Measurements from ENCODE around the gene MIPEP. TPM values are rescaled to one million over a fixed set of nuclear protein-coding genes. Genes with fewer than 3 reads are reported as not detected.

Gene MIPEP
- total RNA-seq, 2 donors from 2014 or later, result 7.5 to 9.2 TPM

GRCh38 chr13:23711355-23711754 lies 177.8 kb downstream of the MIPEP start:
- Mint-ChIP-seq H3K4me1 (no peaks in the 10 kb centered on the region), H3K4me3 (no peak overlapping the region), H3K36me3 (ENCODE audit: low read depth) (peaks cover 3% of the 10 kb centered on the region), H3K27ac (no peak overlapping the region), H3K27me3 (no peaks in the 10 kb centered on the region)
- no peak for DNase-seq
- no peak for ATAC-seq
- H3K9me3 ChIP-seq (ENCODE audit: control insufficient read depth, low read length, poor library complexity, severe bottlenecking), result no peaks in the 10 kb centered on the region

GRCh38 chr13:23710366-23710765 lies 178.8 kb downstream of the MIPEP start:
- Mint-ChIP-seq H3K36me3 (ENCODE audit: low read depth) (peaks cover 3% of the 10 kb centered on the region), H3K27me3 (no peaks in the 10 kb centered on the region), H3K4me3 (no peak overlapping the region), H3K4me1 (no peaks in the 10 kb centered on the region), H3K27ac (no peak overlapping the region)
- no peak for DNase-seq
- ATAC-seq, result no peak
- no peaks in the 10 kb centered on the region for H3K9me3 ChIP-seq (ENCODE audit: control insufficient read depth, low read length, poor library complexity, severe bottlenecking)

- H3K36me3 Mint-ChIP-seq (ENCODE audit: low read depth), result peaks cover 3% of the 10 kb centered on the region
- H3K4me1 Mint-ChIP-seq, result no peaks in the 10 kb centered on the region
- H3K9me3 ChIP-seq (ENCODE audit: control insufficient read depth, low read length, poor library complexity, severe bottlenecking), result no peaks in the 10 kb centered on the region
- ATAC-seq, result no peak
- H3K27me3 Mint-ChIP-seq, result peaks cover 4% of the 10 kb centered on the region
- no peak overlapping the region for H3K4me3 Mint-ChIP-seq
- no peak overlapping the region for H3K27ac Mint-ChIP-seq
- no peak for DNase-seq
Observed at GRCh38 chr13:23709536-23709935, 179.7 kb downstream of the MIPEP start.

- H3K4me1 Mint-ChIP-seq, result no peaks in the 10 kb centered on the region
Observed at GRCh38 chr13:23707674-23708073, 181.5 kb downstream of the MIPEP start.

GRCh38 chr13:23705583-23705982 lies 183.6 kb downstream of the MIPEP start:
- ATAC-seq, result no peak
- no peak overlapping the region for H3K27ac Mint-ChIP-seq
- DNase-seq, result no peak
- H3K36me3 Mint-ChIP-seq (ENCODE audit: low read depth), result no peaks in the 10 kb centered on the region
- H3K9me3 ChIP-seq (ENCODE audit: control insufficient read depth, low read length, poor library complexity, severe bottlenecking), result no peaks in the 10 kb centered on the region
- peaks cover 15% of the 10 kb centered on the region for H3K27me3 Mint-ChIP-seq
- H3K4me1 Mint-ChIP-seq, result no peaks in the 10 kb centered on the region
- H3K4me3 Mint-ChIP-seq, result no peak overlapping the region

More at GRCh38 chr13:23707674-23708073, 181.5 kb downstream of the MIPEP start:
- H3K9me3 ChIP-seq (ENCODE audit: control insufficient read depth, low read length, poor library complexity, severe bottlenecking), result no peaks in the 10 kb centered on the region
- Mint-ChIP-seq H3K27ac (no peak overlapping the region), H3K4me3 (no peak overlapping the region), H3K27me3 (peaks cover 4% of the 10 kb centered on the region), H3K36me3 (ENCODE audit: low read depth) (no peaks in the 10 kb centered on the region)
- DNase-seq (no peak), ATAC-seq (no peak)

- H3K4me1 Mint-ChIP-seq, result no peaks in the 10 kb centered on the region
- DNase-seq, result no peak
- no peak overlapping the region for H3K27ac Mint-ChIP-seq
- H3K9me3 ChIP-seq (ENCODE audit: control insufficient read depth, low read length, poor library complexity, severe bottlenecking), result no peaks in the 10 kb centered on the region
- H3K27me3 Mint-ChIP-seq, result peaks cover 15% of the 10 kb centered on the region
- H3K4me3 Mint-ChIP-seq, result no peak overlapping the region
- H3K36me3 Mint-ChIP-seq (ENCODE audit: low read depth), result no peaks in the 10 kb centered on the region
- ATAC-seq, result no peak
Observed at GRCh38 chr13:23703246-23703860, 185.8 kb downstream of the MIPEP start.

GRCh38 chr13:23701636-23702035 lies 187.6 kb downstream of the MIPEP start:
- Mint-ChIP-seq H3K4me1 (peaks cover 10% of the 10 kb centered on the region), H3K36me3 (ENCODE audit: low read depth) (no peaks in the 10 kb centered on the region), H3K27me3 (peaks cover 15% of the 10 kb centered on the region), H3K4me3 (no peak overlapping the region), H3K27ac (no peak overlapping the region)
- no peaks in the 10 kb centered on the region for H3K9me3 ChIP-seq (ENCODE audit: control insufficient read depth, low read length, poor library complexity, severe bottlenecking)
- ATAC-seq (no peak), DNase-seq (no peak)

- Mint-ChIP-seq H3K36me3 (ENCODE audit: low read depth) (no peaks in the 10 kb centered on the region), H3K27me3 (peaks cover 15% of the 10 kb centered on the region), H3K4me1 (peaks cover 15% of the 10 kb centered on the region), H3K4me3 (no peak overlapping the region), H3K27ac (no peak overlapping the region)
- no peaks in the 10 kb centered on the region for H3K9me3 ChIP-seq (ENCODE audit: control insufficient read depth, low read length, poor library complexity, severe bottlenecking)
- no peak for DNase-seq
- ATAC-seq, result no peak
Observed at GRCh38 chr13:23701186-23701585, 188.0 kb downstream of the MIPEP start.

GRCh38 chr13:23699271-23699670 lies 189.9 kb downstream of the MIPEP start:
- peaks cover 20% of the 10 kb centered on the region for H3K4me1 Mint-ChIP-seq
- ATAC-seq, result no peak
- no peaks in the 10 kb centered on the region for H3K36me3 Mint-ChIP-seq (ENCODE audit: low read depth)
- no peak for DNase-seq
- H3K27ac Mint-ChIP-seq, result no peak overlapping the region
- H3K4me3 Mint-ChIP-seq, result no peak overlapping the region
- H3K9me3 ChIP-seq (ENCODE audit: control insufficient read depth, low read length, poor library complexity, severe bottlenecking), result no peaks in the 10 kb centered on the region
- H3K27me3 Mint-ChIP-seq, result peaks cover 11% of the 10 kb centered on the region

GRCh38 chr13:23697772-23698313 lies 191.4 kb downstream of the MIPEP start:
- H3K4me1 Mint-ChIP-seq, result peaks cover 20% of the 10 kb centered on the region
- H3K9me3 ChIP-seq (ENCODE audit: control insufficient read depth, low read length, poor library complexity, severe bottlenecking), result no peaks in the 10 kb centered on the region

GRCh38 chr13:23696610-23697009 lies 192.6 kb downstream of the MIPEP start:
- H3K4me1 Mint-ChIP-seq, result peaks cover 20% of the 10 kb centered on the region
- peaks cover 8% of the 10 kb centered on the region for H3K27me3 Mint-ChIP-seq
- peak overlapping the region; percentile 90 for H3K4me3 Mint-ChIP-seq
- ATAC-seq (no peak), DNase-seq (no peak)
- no peaks in the 10 kb centered on the region for H3K36me3 Mint-ChIP-seq (ENCODE audit: low read depth)
- no peaks in the 10 kb centered on the region for H3K9me3 ChIP-seq (ENCODE audit: control insufficient read depth, low read length, poor library complexity, severe bottlenecking)
- H3K27ac Mint-ChIP-seq, result peak overlapping the region; percentile 95

More at GRCh38 chr13:23697772-23698313, 191.4 kb downstream of the MIPEP start:
- H3K27me3 Mint-ChIP-seq, result peaks cover 11% of the 10 kb centered on the region
- ATAC-seq, result no peak
- DNase-seq, result no peak
- no peak overlapping the region for H3K4me3 Mint-ChIP-seq
- H3K36me3 Mint-ChIP-seq (ENCODE audit: low read depth), result no peaks in the 10 kb centered on the region
- peak overlapping the region; percentile 95 for H3K27ac Mint-ChIP-seq

- Mint-ChIP-seq H3K27ac (peak overlapping the region; percentile 95), H3K4me3 (peak overlapping the region; percentile 90), H3K27me3 (peaks cover under 1% of the 10 kb centered on the region), H3K36me3 (ENCODE audit: low read depth) (no peaks in the 10 kb centered on the region), H3K4me1 (peaks cover 20% of the 10 kb centered on the region)
- H3K9me3 ChIP-seq (ENCODE audit: control insufficient read depth, low read length, poor library complexity, severe bottlenecking), result no peaks in the 10 kb centered on the region
- ATAC-seq, result peak; percentile 95
- peak; percentile 24 to 40 (median 24) for DNase-seq
Observed at GRCh38 chr13:23695711-23696464, 193.3 kb downstream of the MIPEP start.

GRCh38 chr13:23695196-23695595 lies 194.0 kb downstream of the MIPEP start:
- no peaks in the 10 kb centered on the region for H3K27me3 Mint-ChIP-seq

More at GRCh38 chr13:23695196-23695595, 194.0 kb downstream of the MIPEP start:
- DNase-seq (no peak), ATAC-seq (no peak)
- peak overlapping the region; percentile 34 for H3K4me3 Mint-ChIP-seq
- H3K9me3 ChIP-seq (ENCODE audit: control insufficient read depth, low read length, poor library complexity, severe bottlenecking), result no peaks in the 10 kb centered on the region
- H3K4me1 Mint-ChIP-seq, result peaks cover 20% of the 10 kb centered on the region
- no peaks in the 10 kb centered on the region for H3K36me3 Mint-ChIP-seq (ENCODE audit: low read depth)
- H3K27ac Mint-ChIP-seq, result no peak overlapping the region

All from T-helper 17 cell (primary cell).